B cell (primary cell): Measurements from ENCODE around the gene FRYL.

ENCODE experiments used
- EZH2 ChIP-seq: IDR thresholded peaks from 2 replicates; pipeline ENCODE4 v1.6.1; 2012; ENCODE audit warnings: borderline replicate concordance, low read depth, mild to moderate bottlenecking, moderate library complexity, low read length; ENCODE audit not compliant: insufficient read depth, poor library complexity, severe bottlenecking
- TF ChIP-seq, protein P1 (sequence below): fragments of 200-600 bp; IDR thresholded peaks from one replicate; pipeline ENCODE4 v1.8.0; 2022; ENCODE audit warnings: antibody characterized with exemption, mild to moderate bottlenecking

- TF ChIP-seq, protein P1, sequence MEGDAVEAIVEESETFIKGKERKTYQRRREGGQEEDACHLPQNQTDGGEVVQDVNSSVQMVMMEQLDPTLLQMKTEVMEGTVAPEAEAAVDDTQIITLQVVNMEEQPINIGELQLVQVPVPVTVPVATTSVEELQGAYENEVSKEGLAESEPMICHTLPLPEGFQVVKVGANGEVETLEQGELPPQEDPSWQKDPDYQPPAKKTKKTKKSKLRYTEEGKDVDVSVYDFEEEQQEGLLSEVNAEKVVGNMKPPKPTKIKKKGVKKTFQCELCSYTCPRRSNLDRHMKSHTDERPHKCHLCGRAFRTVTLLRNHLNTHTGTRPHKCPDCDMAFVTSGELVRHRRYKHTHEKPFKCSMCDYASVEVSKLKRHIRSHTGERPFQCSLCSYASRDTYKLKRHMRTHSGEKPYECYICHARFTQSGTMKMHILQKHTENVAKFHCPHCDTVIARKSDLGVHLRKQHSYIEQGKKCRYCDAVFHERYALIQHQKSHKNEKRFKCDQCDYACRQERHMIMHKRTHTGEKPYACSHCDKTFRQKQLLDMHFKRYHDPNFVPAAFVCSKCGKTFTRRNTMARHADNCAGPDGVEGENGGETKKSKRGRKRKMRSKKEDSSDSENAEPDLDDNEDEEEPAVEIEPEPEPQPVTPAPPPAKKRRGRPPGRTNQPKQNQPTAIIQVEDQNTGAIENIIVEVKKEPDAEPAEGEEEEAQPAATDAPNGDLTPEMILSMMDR: no peak
- TF ChIP-seq EZH2: no peak
Measured at GRCh38 chr4:48767055-48767929, 12.8 kb downstream of the FRYL start.
